Kidney (tissue), 14 donors: ENCODE measurements around the gene CA12. TPM values are rescaled to one million over a fixed set of nuclear protein-coding genes. Genes with fewer than 3 reads are reported as not detected.
A peak's percentile ranks its signal among the peaks of the same experiment; 100 is the strongest.

Experiments
- DNase-seq, 5 donors: peaks; one replicate each; pipeline ENCODE4 v3.0.0-alpha.2; 2013 to 2020
- FAIRE-seq: peaks from 2 replicates; lab custom pipeline; 2012; peaks lifted over from hg19 to GRCh38; lab: Jason Lieb, UNC
- H3K27ac ChIP-seq, 2 donors: one replicate each; pipeline ENCODE4 v1.7.0; 2013; ENCODE audit warnings: low read depth in 2 of 2, low read length in 2 of 2, inconsistent platforms in 1 of 2
- H3K27me3 ChIP-seq: one replicate; pipeline ENCODE4 v1.7.1; 2013; ENCODE audit warnings: low read length, inconsistent platforms; ENCODE audit not compliant: control insufficient read depth, insufficient read depth
- H3K36me3 ChIP-seq, 3 donors: one replicate each; pipeline versions ENCODE4 v1.7.0 to v1.7.1; 2013; ENCODE audit warnings: low read length in 3 of 3, control low read depth in 1 of 3, inconsistent platforms in 1 of 3; ENCODE audit not compliant: insufficient read depth in 3 of 3, control insufficient read depth in 2 of 3
- H3K4me1 ChIP-seq, 3 donors: one replicate each; pipeline versions ENCODE4 v1.7.0 to v1.7.1; 2013; ENCODE audit warnings: low read length in 3 of 3, inconsistent platforms in 1 of 3, low read depth in 1 of 3; ENCODE audit not compliant: control insufficient read depth in 2 of 3, insufficient read depth in 2 of 3
- H3K4me3 ChIP-seq, 3 donors: one replicate each; pipeline versions ENCODE4 v1.7.0 to v1.8.1; 2013; ENCODE audit warnings: low read length in 3 of 3, control low read depth in 1 of 3, inconsistent platforms in 1 of 3
- H3K9ac ChIP-seq, 3 donors: one replicate each; pipeline versions ENCODE4 v1.7.0 to v1.7.1; 2013; ENCODE audit warnings: low read length in 3 of 3, control low read depth in 1 of 3, inconsistent platforms in 1 of 3
- H3K9me3 ChIP-seq, 3 donors: one replicate each; pipeline versions ENCODE4 v1.7.0 to v1.7.1; 2013; ENCODE audit warnings: low read length in 3 of 3, control low read depth in 1 of 3, inconsistent platforms in 1 of 3; ENCODE audit not compliant: control insufficient read depth in 2 of 3, insufficient read depth in 1 of 3
- CTCF ChIP-seq: IDR thresholded peaks from 3 replicates; pipeline ENCODE4 v1.5.1; 2012; ENCODE audit warnings: mild to moderate bottlenecking, moderate library complexity, borderline replicate concordance; ENCODE audit not compliant: insufficient read depth; ENCODE audit errors: extremely low read depth
- intact Hi-C: fragments of 100-400 bp; cut with DNase I; formaldehyde crosslinking; loops from one replicate; pipeline ENCODE4 v1.11.1; 2022
- polyA plus RNA-seq: library from polyadenylated mRNA; stranded (reverse); fragments of 350-450 nt; fragmentation: Illumina TruSeq; extraction: RNeasy Lipid Tissue Mini Kit (QIAGEN cat#74804); gene quantifications from one replicate; pipeline ENCODE4 v1.2.3, GENCODE V29; 2014; ENCODE audit warnings: low read depth, low replicate concordance; ENCODE audit not compliant: insufficient read depth
- total RNA-seq: library from RNA; stranded (reverse); fragmentation: NEBNext Ultra II Directional; extraction: Animal tissue kit (Norgen Biotek cat#: 25700); gene quantifications from one replicate; pipeline ENCODE4 v1.2.1, GENCODE V29; 2021
- donor health status: control.
- donor health status: control.
- donor health status: control.
- donor health status: control.
- donor health status: control.
- donor health status: DM: yes; HTN: yes; CAD: no.
- donor health status: Normal renal cell carcinoma (clear cell type).

The CA12 gene
- total and polyA plus RNA-seq, 2 donors from 2014 or later: 237 to 242 TPM

GRCh38 chr15:63327648-63328421 lies 53.8 kb downstream of the CA12 start:
- DNase-seq (peak in 2 of 5 donors; percentile 33 to 55), FAIRE-seq (no peak)
- Histone ChIP-seq H3K9me3 (no peaks in the 10 kb centered on the region), H3K9ac (no peak overlapping the region), H3K36me3 (peaks cover 0 to 43% (median 7%) of the 10 kb centered on the region in 3 donors), H3K27ac (no peak overlapping the region), H3K4me1 (no peaks in the 10 kb centered on the region), H3K27me3 (no peaks in the 10 kb centered on the region), H3K4me3 (no peak overlapping the region)
- TF ChIP-seq CTCF: no peak
- intact Hi-C loops: no loop called here

GRCh38 chr15:63324770-63325169 lies 56.9 kb downstream of the CA12 start:
- peaks cover 0 to 22% (median 2%) of the 10 kb centered on the region in 3 donors for H3K36me3 ChIP-seq
- DNase-seq (no peak), FAIRE-seq (no peak)
- H3K27me3 ChIP-seq: no peaks in the 10 kb centered on the region
- TF ChIP-seq CTCF: no peak
- H3K4me3 ChIP-seq: no peak overlapping the region
- H3K9ac ChIP-seq: no peak overlapping the region
- intact Hi-C loops: no loop called here
- H3K4me1 ChIP-seq: no peaks in the 10 kb centered on the region
- no peaks in the 10 kb centered on the region for H3K9me3 ChIP-seq
- no peak overlapping the region for H3K27ac ChIP-seq

- no peaks in the 10 kb centered on the region for H3K9me3 ChIP-seq
- intact Hi-C loops: no loop called here
- peaks cover 0 to under 1% (median 0%) of the 10 kb centered on the region in 3 donors for H3K4me1 ChIP-seq
- H3K36me3 ChIP-seq: peaks cover 0 to 16% (median 2%) of the 10 kb centered on the region in 3 donors
- no peak overlapping the region for H3K9ac ChIP-seq
- DNase-seq: no peak
- no peak for FAIRE-seq
- no peaks in the 10 kb centered on the region for H3K27me3 ChIP-seq
- H3K27ac ChIP-seq: peak overlapping the region in 1 of 2 donors; percentile 8
- no peak overlapping the region for H3K4me3 ChIP-seq
- no peak for TF ChIP-seq CTCF
Observed at GRCh38 chr15:63323798-63324563, 57.7 kb downstream of the CA12 start.
